Measurements from ENCODE around the gene LCN6.
"Not testable (repeated sequence)": the region's sequence is repeated elsewhere in the genome, so short reads cannot be mapped to it uniquely, and the experiment has no call there.

The LCN6 gene

GRCh38 chr9:136724772-136725171 is 23.6 kb downstream of the LCN6 start:
- DNase-seq (ENCODE audit: low read depth in 2 of 2), result no peak

- DNase-seq (ENCODE audit: low read depth in 2 of 2), result no peak
Measured at GRCh38 chr9:136723989-136724388, 24.3 kb downstream of the LCN6 start.

GRCh38 chr9:136723362-136723976 is 24.9 kb downstream of the LCN6 start:
- no peak for DNase-seq (ENCODE audit: low read depth in 2 of 2)

- DNase-seq (ENCODE audit: low read depth in 2 of 2), result no peak
Measured at GRCh38 chr9:136722969-136723356, 25.4 kb downstream of the LCN6 start.

GRCh38 chr9:136722093-136722968 is 26.0 kb downstream of the LCN6 start:
- no peak for DNase-seq (ENCODE audit: low read depth in 2 of 2)

- no peak for DNase-seq (ENCODE audit: low read depth in 2 of 2)
Measured at GRCh38 chr9:136721339-136722092, 26.8 kb downstream of the LCN6 start.

GRCh38 chr9:136720898-136721338 is 27.4 kb downstream of the LCN6 start:
- no peak for DNase-seq (ENCODE audit: low read depth in 2 of 2)

GRCh38 chr9:136720251-136720897 is 28.0 kb downstream of the LCN6 start:
- DNase-seq (ENCODE audit: low read depth in 2 of 2), result no peak

- no peak for DNase-seq (ENCODE audit: low read depth in 2 of 2)
Measured at GRCh38 chr9:136719195-136719880, 29.0 kb downstream of the LCN6 start.

GRCh38 chr9:136718345-136719194 is 29.8 kb downstream of the LCN6 start:
- DNase-seq (ENCODE audit: low read depth in 2 of 2), result no peak

- no peak for DNase-seq (ENCODE audit: low read depth in 2 of 2)
Measured at GRCh38 chr9:136717399-136717798, 30.9 kb downstream of the LCN6 start.

GRCh38 chr9:136714893-136715274 is 33.4 kb downstream of the LCN6 start:
- no peak for DNase-seq (ENCODE audit: low read depth in 2 of 2)

- no peak for DNase-seq (ENCODE audit: low read depth in 2 of 2)
Measured at GRCh38 chr9:136714096-136714892, 34.0 kb downstream of the LCN6 start.

GRCh38 chr9:136713550-136713949 is 34.8 kb downstream of the LCN6 start:
- no peak for DNase-seq (ENCODE audit: low read depth in 2 of 2)

- DNase-seq (ENCODE audit: low read depth in 2 of 2), result no peak
Measured at GRCh38 chr9:136712690-136713544, 35.4 kb downstream of the LCN6 start.

- no peak for DNase-seq (ENCODE audit: low read depth in 2 of 2)
Measured at GRCh38 chr9:136711751-136712689, 36.3 kb downstream of the LCN6 start, which contains the start of gene DIPK1B. Gene DIPK1B, plus strand, starts transcription at chr9:136712572. Its CDS starts 94 bp downstream, at chr9:136712666.

GRCh38 chr9:136711219-136711648 is 37.1 kb downstream of the LCN6 start:
- DNase-seq (ENCODE audit: low read depth in 2 of 2), result not testable (repeated sequence)

Measured in stimulated activated CD4-positive, alpha-beta T cell treated with anti-CD3 and anti-CD28 coated beads, Interleukin-1b, Interleukin-23, amount 100 ng/mL, for 1 hour (primary cell).